Peyer's patch (tissue), 4 donors: ENCODE data around the gene PRKAR1B. TPM values are rescaled to one million over a fixed set of nuclear protein-coding genes. Genes with fewer than 3 reads are reported as not detected.
"Not testable (repeated sequence)": the region's sequence is repeated elsewhere in the genome, so short reads cannot be mapped to it uniquely, and the experiment has no call there.

ENCODE experiments used
- DNase-seq, 3 donors: peaks; one replicate each; pipeline ENCODE4 v3.0.0-alpha.2; 2017 to 2019
- H3K27ac ChIP-seq, 4 donors: fragments of 200-600 bp; sonication (generic); one replicate each; pipeline ENCODE4 v1.5.1; 2016 to 2019
- H3K27me3 ChIP-seq, 2 donors: fragments of 200-600 bp; sonication (generic); one replicate each; pipeline ENCODE4 v1.5.1; 2019
- H3K36me3 ChIP-seq, 3 donors: fragments of 200-600 bp; sonication (generic); one replicate each; pipeline ENCODE4 v1.5.1; 2016 to 2019
- H3K4me1 ChIP-seq, 4 donors: fragments of 200-600 bp; sonication (generic); one replicate each; pipeline ENCODE4 v1.5.1; 2016 to 2019
- H3K4me3 ChIP-seq, 4 donors: fragments of 200-600 bp; sonication (generic); 1 replicate in 3 of 4; 2 replicates in 1 of 4; pipeline ENCODE4 v1.5.1; 2016 to 2019; ENCODE audit warnings: mild to moderate bottlenecking in 1 of 4
- H3K9me3 ChIP-seq, 4 donors: fragments of 200-600 bp; sonication (generic); one replicate each; pipeline ENCODE4 v1.5.1; 2016 to 2019; ENCODE audit warnings: mild to moderate bottlenecking in 1 of 4
- CTCF ChIP-seq, 6 experiments: fragments of 450-650 bp in 4 of 6; fragments of 200-600 bp in 2 of 6; sonication (generic) in 1 of 6; IDR thresholded peaks; one replicate each; pipeline ENCODE4 v1.5.1; 2017 to 2019; ENCODE audit warnings: antibody characterized with exemption in 6 of 6, mild to moderate bottlenecking in 3 of 6, moderate library complexity in 1 of 6
- POLR2A ChIP-seq, 2 donors: fragments of 450-650 bp; IDR thresholded peaks; one replicate each; pipeline ENCODE4 v1.5.1; 2017; ENCODE audit warnings: antibody characterized with exemption in 2 of 2, mild to moderate bottlenecking in 2 of 2, moderate library complexity in 2 of 2
- total RNA-seq, 4 donors: library from RNA; depleted of rRNA; stranded (reverse); fragments of >200 nt; gene quantifications; one replicate each; pipeline ENCODE4 v1.1.0, GENCODE V29; 2016

PRKAR1B gene
- total RNA-seq, 4 donors from 2014 or later: 13.0 to 42.9 (median 17.0) TPM

DNA sequence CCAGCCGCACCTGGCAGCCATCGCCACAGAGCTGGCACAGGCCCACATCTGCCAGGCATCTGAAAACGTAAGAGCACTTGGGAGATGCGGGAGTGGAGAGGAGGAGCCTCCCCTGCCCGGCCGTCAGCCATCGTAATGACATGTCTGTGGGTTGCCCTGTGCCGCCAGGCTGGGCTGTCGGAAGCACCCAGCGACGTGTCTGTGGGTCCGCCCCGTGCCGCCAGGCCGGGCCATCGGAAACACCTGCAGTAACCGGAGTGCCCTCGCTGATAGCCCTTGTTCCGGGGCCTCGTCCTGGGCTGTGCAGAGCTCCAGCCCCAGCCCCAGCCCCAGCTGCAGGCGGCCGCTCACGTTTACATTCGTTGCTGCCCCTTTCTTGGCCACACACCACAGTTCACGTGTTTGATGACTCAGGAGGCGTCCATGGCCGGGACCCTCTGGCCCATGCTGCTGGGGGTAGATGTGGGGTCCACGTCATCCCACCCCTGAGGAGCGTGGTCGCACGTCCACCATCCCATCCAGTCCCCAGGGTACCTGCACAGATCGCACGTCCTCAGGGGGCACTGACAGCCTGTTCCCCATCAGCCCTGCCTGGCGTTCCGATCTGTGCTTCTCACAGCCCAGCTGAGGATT, 30.0 kb upstream of the PRKAR1B start:
- H3K36me3 ChIP-seq: peaks cover 0 to 60% (median 0%) of the 10 kb centered on the region in 3 donors
- H3K4me3 ChIP-seq: no peak overlapping the region
- H3K4me1 ChIP-seq: no peaks in the 10 kb centered on the region
- H3K27me3 ChIP-seq: no peaks in the 10 kb centered on the region
- TF ChIP-seq POLR2A (IDR thresholded peaks at IDR 0.05): no peak
- TF ChIP-seq CTCF (IDR thresholded peaks at IDR 0.05): no peak
- no peaks in the 10 kb centered on the region for H3K9me3 ChIP-seq
- H3K27ac ChIP-seq: no peak overlapping the region
- peak in 1 of 3 donors; percentile 41 for DNase-seq

DNA sequence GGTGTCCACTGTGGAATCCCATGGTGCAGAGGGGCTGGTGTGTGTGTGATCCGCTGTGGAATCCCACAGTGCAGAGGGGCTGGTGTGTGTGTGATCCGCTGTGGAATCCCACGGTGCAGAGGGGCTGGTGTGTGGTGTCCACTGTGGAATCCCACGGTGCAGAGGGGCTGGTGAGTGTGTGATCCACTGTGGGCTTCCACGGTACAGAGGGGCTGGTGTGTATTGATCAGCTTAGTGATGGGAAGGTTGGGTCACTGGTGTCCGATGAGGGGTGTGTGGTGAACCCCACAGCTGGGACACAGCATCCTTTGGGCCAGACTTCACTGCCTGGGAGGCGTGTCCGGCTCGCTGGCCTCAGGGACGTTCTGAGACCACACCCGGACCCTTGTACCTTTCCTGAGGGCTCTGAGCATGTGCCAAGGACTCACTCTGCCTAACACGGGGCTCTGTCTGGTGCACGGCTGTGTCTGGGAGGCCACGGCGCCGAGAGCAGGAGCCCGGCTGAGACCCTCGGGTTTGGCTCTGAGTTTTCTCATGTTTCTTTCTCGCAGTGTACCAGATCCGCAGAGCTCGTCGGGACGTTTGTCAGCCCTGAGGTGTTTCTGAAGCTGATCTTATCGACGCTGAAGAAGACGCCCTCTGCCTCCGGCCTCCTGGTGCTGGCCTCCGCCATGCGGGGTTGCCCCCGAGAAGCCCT, 29.3 kb upstream of the PRKAR1B start:
- H3K9me3 ChIP-seq: no peaks in the 10 kb centered on the region
- H3K27ac ChIP-seq: no peak overlapping the region
- H3K4me1 ChIP-seq: no peaks in the 10 kb centered on the region
- H3K4me3 ChIP-seq: no peak overlapping the region
- no peaks in the 10 kb centered on the region for H3K27me3 ChIP-seq
- peaks cover 0 to 59% (median 0%) of the 10 kb centered on the region in 3 donors for H3K36me3 ChIP-seq
- TF ChIP-seq CTCF (IDR thresholded peaks at IDR 0.05): no peak
- TF ChIP-seq POLR2A (IDR thresholded peaks at IDR 0.05): no peak
- no peak for DNase-seq

GRCh38 chr7:755413-755805, 28.3 kb upstream of the PRKAR1B start:
- H3K4me3 ChIP-seq: no peak overlapping the region
- DNase-seq: no peak
- H3K9me3 ChIP-seq: no peaks in the 10 kb centered on the region
- no peaks in the 10 kb centered on the region for H3K4me1 ChIP-seq
- H3K36me3 ChIP-seq: peaks cover 0 to 66% (median 0%) of the 10 kb centered on the region in 3 donors
- H3K27ac ChIP-seq: no peak overlapping the region
- TF ChIP-seq CTCF (IDR thresholded peaks at IDR 0.05): no peak
- no peaks in the 10 kb centered on the region for H3K27me3 ChIP-seq

DNA sequence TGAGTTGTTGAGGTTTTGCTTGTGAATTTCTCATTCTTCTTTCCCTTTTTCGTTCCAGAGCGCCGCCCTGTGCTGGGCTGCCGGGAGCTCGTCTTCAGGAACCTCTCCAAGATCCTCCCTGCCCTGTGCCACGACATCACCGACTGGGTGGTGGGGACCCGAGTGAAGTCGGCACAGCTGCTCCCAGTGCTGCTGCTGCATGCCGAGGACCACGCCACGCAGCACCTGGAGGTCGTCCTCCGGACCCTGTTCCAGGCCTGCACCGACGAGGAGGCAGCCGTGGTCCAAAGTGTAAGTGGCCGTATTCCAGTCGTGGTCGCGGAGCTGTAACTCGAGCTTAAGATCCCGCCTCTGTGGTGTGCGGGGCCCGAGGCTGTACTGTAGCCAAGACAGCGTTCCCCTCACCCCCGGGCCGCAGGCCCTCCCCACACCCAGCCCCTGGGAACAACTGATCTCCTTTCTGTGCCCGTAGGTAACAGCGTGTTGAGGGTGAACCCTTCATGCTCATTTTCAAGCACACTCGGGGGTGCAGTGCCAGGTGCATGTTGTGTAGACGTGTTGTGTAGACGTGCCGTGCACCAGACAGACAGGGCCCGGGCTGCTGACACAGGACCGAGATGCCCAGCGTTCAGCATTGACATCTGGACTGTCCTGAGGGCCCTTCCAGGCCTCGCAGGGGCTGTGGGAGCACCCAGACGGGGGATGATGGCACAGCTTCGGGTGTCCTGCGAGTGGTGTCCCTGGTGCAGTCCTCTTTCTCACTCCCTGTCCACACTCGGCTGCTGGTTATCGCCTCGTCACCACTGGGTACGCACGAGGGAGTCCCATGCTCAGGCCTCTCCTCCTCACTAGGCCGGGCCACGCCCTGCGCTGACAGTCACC, 27.7 kb upstream of the PRKAR1B start:
- peak in 1 of 3 donors; percentile 35 for DNase-seq
- Histone ChIP-seq H3K4me1 (no peaks in the 10 kb centered on the region), H3K36me3 (peaks cover 0 to 70% (median 0%) of the 10 kb centered on the region in 3 donors), H3K27ac (no peak overlapping the region), H3K9me3 (no peaks in the 10 kb centered on the region), H3K27me3 (no peaks in the 10 kb centered on the region), H3K4me3 (no peak overlapping the region)
- TF ChIP-seq POLR2A (IDR thresholded peaks at IDR 0.05) (no peak), CTCF (IDR thresholded peaks at IDR 0.05) (no peak)

DNA sequence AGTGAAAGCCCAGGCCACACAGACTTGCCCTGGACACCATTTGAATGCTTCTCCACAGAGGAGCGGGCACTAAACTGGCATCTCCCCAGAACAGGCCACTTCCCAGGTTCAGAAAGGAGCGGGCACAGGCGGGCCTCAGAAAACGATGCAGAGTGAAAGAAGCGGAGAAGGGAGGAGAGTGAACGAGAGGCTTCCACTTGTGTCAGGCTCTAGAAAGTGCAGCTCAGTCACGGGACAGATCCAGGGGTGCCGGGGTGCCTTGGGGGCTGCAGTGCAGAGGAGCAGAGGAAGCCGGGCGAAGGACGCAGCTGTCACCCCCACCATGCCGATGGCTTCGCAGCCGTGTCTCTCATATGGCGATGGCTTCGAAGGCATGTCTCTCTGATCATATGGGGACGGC, 26.1 kb upstream of the PRKAR1B start:
- H3K4me1 ChIP-seq: no peaks in the 10 kb centered on the region
- no peaks in the 10 kb centered on the region for H3K9me3 ChIP-seq
- no peak for DNase-seq
- no peak overlapping the region for H3K27ac ChIP-seq
- TF ChIP-seq CTCF (IDR thresholded peaks at IDR 0.05) (no peak), POLR2A (IDR thresholded peaks at IDR 0.05) (no peak)
- no peak overlapping the region for H3K4me3 ChIP-seq
- H3K36me3 ChIP-seq: peaks cover 0 to 59% (median 0%) of the 10 kb centered on the region in 3 donors
- no peaks in the 10 kb centered on the region for H3K27me3 ChIP-seq

DNA sequence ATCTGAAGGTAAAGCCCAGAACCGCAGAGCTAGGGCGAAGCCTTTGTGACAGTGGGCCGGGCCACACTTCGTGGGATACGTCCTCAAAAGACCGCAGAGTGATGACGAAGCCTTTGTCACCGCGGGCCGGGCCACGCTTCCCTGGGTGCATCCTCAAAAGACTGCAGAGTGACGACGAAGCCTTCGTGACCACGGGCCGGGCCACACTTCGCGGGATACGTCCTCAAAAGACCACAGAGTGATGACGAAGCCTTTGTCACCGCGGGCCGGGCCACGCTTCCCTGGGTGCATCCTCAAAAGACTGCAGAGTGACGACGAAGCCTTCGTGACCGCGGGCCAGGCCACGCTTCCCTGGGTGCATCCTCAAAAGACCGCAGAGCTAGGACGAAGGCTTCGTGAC, 25.2 kb upstream of the PRKAR1B start:
- not testable (repeated sequence) for H3K9me3 ChIP-seq, H3K4me3 ChIP-seq, H3K27me3 ChIP-seq, H3K27ac ChIP-seq, H3K4me1 ChIP-seq
- peaks cover 0 to 51% (median 0%) of the 10 kb centered on the region in 3 donors for H3K36me3 ChIP-seq
- peak in 1 of 3 donors; percentile 43 for DNase-seq
